ENCODE results near the gene MIEF2.
"Not testable (repeated sequence)": the region's sequence is repeated elsewhere in the genome, so short reads cannot be mapped to it uniquely, and the experiment has no call there.

MIEF2 gene

GRCh38 chr17:18281788-18282187 is 21.3 kb downstream of the MIEF2 start:
- H3K36me3 ChIP-seq (ENCODE audit: control insufficient read depth, insufficient read depth, low read length): peaks cover 12% of the 10 kb centered on the region
- no peaks in the 10 kb centered on the region for H3K4me1 ChIP-seq (ENCODE audit: control insufficient read depth, insufficient read depth, low read length)
- no peak overlapping the region for H3K9ac ChIP-seq (ENCODE audit: low read length)
- H3K4me3 ChIP-seq (ENCODE audit: low read length): no peak overlapping the region
- H3K9me3 ChIP-seq (ENCODE audit: control insufficient read depth, low read length): no peaks in the 10 kb centered on the region
- H3K27me3 ChIP-seq (ENCODE audit: control insufficient read depth, insufficient read depth, low read length): no peaks in the 10 kb centered on the region

- Histone ChIP-seq H3K9ac (ENCODE audit: low read length) (no peak overlapping the region), H3K36me3 (ENCODE audit: control insufficient read depth, insufficient read depth, low read length) (peaks cover 9% of the 10 kb centered on the region), H3K27me3 (ENCODE audit: control insufficient read depth, insufficient read depth, low read length) (no peaks in the 10 kb centered on the region), H3K4me3 (ENCODE audit: low read length) (no peak overlapping the region), H3K4me1 (ENCODE audit: control insufficient read depth, insufficient read depth, low read length) (no peaks in the 10 kb centered on the region), H3K9me3 (ENCODE audit: control insufficient read depth, low read length) (no peaks in the 10 kb centered on the region)
These were observed 24.8 kb downstream of the MIEF2 start for GRCh38 chr17:18285296-18285695.

GRCh38 chr17:18291718-18292540 is 31.5 kb downstream of the MIEF2 start:
- Histone ChIP-seq H3K9me3 (ENCODE audit: control insufficient read depth, low read length) (no peaks in the 10 kb centered on the region), H3K36me3 (ENCODE audit: control insufficient read depth, insufficient read depth, low read length) (peaks cover 7% of the 10 kb centered on the region), H3K27me3 (ENCODE audit: control insufficient read depth, insufficient read depth, low read length) (no peaks in the 10 kb centered on the region), H3K9ac (ENCODE audit: low read length) (no peak overlapping the region), H3K4me3 (ENCODE audit: low read length) (no peak overlapping the region), H3K4me1 (ENCODE audit: control insufficient read depth, insufficient read depth, low read length) (no peaks in the 10 kb centered on the region)

- H3K9me3 ChIP-seq (ENCODE audit: control insufficient read depth, low read length); H3K4me3 ChIP-seq (ENCODE audit: low read length): not testable (repeated sequence)
- peaks cover 14% of the 10 kb centered on the region for H3K36me3 ChIP-seq (ENCODE audit: control insufficient read depth, insufficient read depth, low read length)
These were observed 37.6 kb downstream of the MIEF2 start for GRCh38 chr17:18298061-18298460.

GRCh38 chr17:18300725-18301480 is 40.4 kb downstream of the MIEF2 start:
- H3K27me3 ChIP-seq (ENCODE audit: control insufficient read depth, insufficient read depth, low read length): no peaks in the 10 kb centered on the region
- peaks cover 14% of the 10 kb centered on the region for H3K36me3 ChIP-seq (ENCODE audit: control insufficient read depth, insufficient read depth, low read length)
- H3K4me3 ChIP-seq (ENCODE audit: low read length): no peak overlapping the region
- H3K9me3 ChIP-seq (ENCODE audit: control insufficient read depth, low read length): no peaks in the 10 kb centered on the region
- no peak overlapping the region for H3K9ac ChIP-seq (ENCODE audit: low read length)
- peaks cover 8% of the 10 kb centered on the region for H3K4me1 ChIP-seq (ENCODE audit: control insufficient read depth, insufficient read depth, low read length)

More at GRCh38 chr17:18298061-18298460, 37.6 kb downstream of the MIEF2 start:
- H3K9ac ChIP-seq (ENCODE audit: low read length); H3K4me1 ChIP-seq (ENCODE audit: control insufficient read depth, insufficient read depth, low read length); H3K27me3 ChIP-seq (ENCODE audit: control insufficient read depth, insufficient read depth, low read length): not testable (repeated sequence)

GRCh38 chr17:18303206-18303605 is 42.7 kb downstream of the MIEF2 start:
- peaks cover 14% of the 10 kb centered on the region for H3K36me3 ChIP-seq (ENCODE audit: control insufficient read depth, insufficient read depth, low read length)
- not testable (repeated sequence) for H3K4me3 ChIP-seq (ENCODE audit: low read length); H3K4me1 ChIP-seq (ENCODE audit: control insufficient read depth, insufficient read depth, low read length); H3K9me3 ChIP-seq (ENCODE audit: control insufficient read depth, low read length); H3K27me3 ChIP-seq (ENCODE audit: control insufficient read depth, insufficient read depth, low read length); H3K9ac ChIP-seq (ENCODE audit: low read length)

- Histone ChIP-seq H3K36me3 (ENCODE audit: control insufficient read depth, insufficient read depth, low read length) (no peaks in the 10 kb centered on the region), H3K9me3 (ENCODE audit: control insufficient read depth, low read length) (no peaks in the 10 kb centered on the region), H3K9ac (ENCODE audit: low read length) (no peak overlapping the region), H3K4me1 (ENCODE audit: control insufficient read depth, insufficient read depth, low read length) (peaks cover 10% of the 10 kb centered on the region), H3K4me3 (ENCODE audit: low read length) (no peak overlapping the region), H3K27me3 (ENCODE audit: control insufficient read depth, insufficient read depth, low read length) (no peaks in the 10 kb centered on the region)
These were observed 48.7 kb downstream of the MIEF2 start for GRCh38 chr17:18309202-18309601.

GRCh38 chr17:18314059-18314730 is 53.7 kb downstream of the MIEF2 start:
- H3K27me3 ChIP-seq (ENCODE audit: control insufficient read depth, insufficient read depth, low read length): no peaks in the 10 kb centered on the region
- H3K9me3 ChIP-seq (ENCODE audit: control insufficient read depth, low read length): no peaks in the 10 kb centered on the region
- H3K9ac ChIP-seq (ENCODE audit: low read length): peak overlapping the region; percentile 91
- peaks cover 46% of the 10 kb centered on the region for H3K4me1 ChIP-seq (ENCODE audit: control insufficient read depth, insufficient read depth, low read length)
- peak overlapping the region; percentile 91 for H3K4me3 ChIP-seq (ENCODE audit: low read length)
- H3K36me3 ChIP-seq (ENCODE audit: control insufficient read depth, insufficient read depth, low read length): no peaks in the 10 kb centered on the region

- no peaks in the 10 kb centered on the region for H3K27me3 ChIP-seq (ENCODE audit: control insufficient read depth, insufficient read depth, low read length)
- H3K9ac ChIP-seq (ENCODE audit: low read length): peak within 1 kb of the TSS; percentile 91
- peaks cover 1% of the 10 kb centered on the region for H3K36me3 ChIP-seq (ENCODE audit: control insufficient read depth, insufficient read depth, low read length)
- no peaks in the 10 kb centered on the region for H3K9me3 ChIP-seq (ENCODE audit: control insufficient read depth, low read length)
- peak within 1 kb of the TSS; percentile 91 for H3K4me3 ChIP-seq (ENCODE audit: low read length)
- peaks cover 53% of the 10 kb centered on the region for H3K4me1 ChIP-seq (ENCODE audit: control insufficient read depth, insufficient read depth, low read length)
These were observed 54.5 kb downstream of the MIEF2 start, which contains the start of the genes SMCR8 and TOP3A for GRCh38 chr17:18314731-18315561. TSS of gene SMCR8 (plus strand) at chr17:18315293. CDS start at chr17:18315790, 497 bp downstream. TSS of gene TOP3A (minus strand) at chr17:18314994. CDS start at chr17:18314778, 216 bp downstream.

- Histone ChIP-seq H3K4me3 (ENCODE audit: low read length) (peak overlapping the region; percentile 91), H3K9me3 (ENCODE audit: control insufficient read depth, low read length) (no peaks in the 10 kb centered on the region), H3K9ac (ENCODE audit: low read length) (peak overlapping the region; percentile 91), H3K36me3 (ENCODE audit: control insufficient read depth, insufficient read depth, low read length) (peaks cover 6% of the 10 kb centered on the region), H3K27me3 (ENCODE audit: control insufficient read depth, insufficient read depth, low read length) (no peaks in the 10 kb centered on the region), H3K4me1 (ENCODE audit: control insufficient read depth, insufficient read depth, low read length) (peaks cover 57% of the 10 kb centered on the region)
These were observed 55.1 kb downstream of the MIEF2 start for GRCh38 chr17:18315562-18315922.

- Histone ChIP-seq H3K9ac (ENCODE audit: low read length) (peak overlapping the region; percentile 91), H3K4me1 (ENCODE audit: control insufficient read depth, insufficient read depth, low read length) (peaks cover 57% of the 10 kb centered on the region), H3K4me3 (ENCODE audit: low read length) (peak overlapping the region; percentile 91), H3K9me3 (ENCODE audit: control insufficient read depth, low read length) (no peaks in the 10 kb centered on the region), H3K27me3 (ENCODE audit: control insufficient read depth, insufficient read depth, low read length) (no peaks in the 10 kb centered on the region), H3K36me3 (ENCODE audit: control insufficient read depth, insufficient read depth, low read length) (peaks cover 6% of the 10 kb centered on the region)
These were observed 55.5 kb downstream of the MIEF2 start for GRCh38 chr17:18315961-18316360.
